Retinal pigment epithelial cell (primary cell): ENCODE data around the gene ZNF587.
"Not testable (repeated sequence)": the region's sequence is repeated elsewhere in the genome, so short reads cannot be mapped to it uniquely, and the experiment has no call there.

Experiments used
- DNase-seq: peaks from one replicate; pipeline ENCODE4 v3.0.0-alpha.2; 2010; ENCODE audit warnings: low read depth
- H3K4me3 ChIP-seq: 2 replicates; pipeline ENCODE4 v1.5.1; 2011; ENCODE audit warnings: mild to moderate bottlenecking, low read length, control low read depth, moderate library complexity
- TF ChIP-seq, protein P1 (sequence below): conservative IDR thresholded peaks from 2 replicates; pipeline ENCODE4 v1.5.1; 2011; ENCODE audit warnings: low read depth, low read length, control low read depth, inconsistent platforms

ZNF587 gene

DNA sequence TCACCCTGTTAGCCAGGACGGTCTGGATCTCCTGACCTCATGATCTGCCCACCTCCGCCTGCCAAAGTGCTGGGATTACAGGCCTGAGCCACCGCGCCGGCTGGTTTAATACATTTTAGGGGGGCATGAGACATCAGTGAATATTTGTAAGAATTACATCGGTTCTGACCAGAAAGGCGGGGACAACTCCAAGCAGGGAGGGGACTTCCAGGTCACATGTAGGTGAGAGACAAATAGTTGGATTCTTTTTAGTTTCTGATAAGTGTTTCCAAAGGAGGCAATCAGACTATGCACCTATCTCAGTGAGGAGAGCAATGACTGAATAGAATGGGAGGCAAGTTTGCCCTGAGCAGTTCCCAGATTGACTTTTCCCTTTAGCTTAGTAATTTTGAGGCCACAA, 31.3 kb upstream of the ZNF587 start:
- TF ChIP-seq, protein P1, sequence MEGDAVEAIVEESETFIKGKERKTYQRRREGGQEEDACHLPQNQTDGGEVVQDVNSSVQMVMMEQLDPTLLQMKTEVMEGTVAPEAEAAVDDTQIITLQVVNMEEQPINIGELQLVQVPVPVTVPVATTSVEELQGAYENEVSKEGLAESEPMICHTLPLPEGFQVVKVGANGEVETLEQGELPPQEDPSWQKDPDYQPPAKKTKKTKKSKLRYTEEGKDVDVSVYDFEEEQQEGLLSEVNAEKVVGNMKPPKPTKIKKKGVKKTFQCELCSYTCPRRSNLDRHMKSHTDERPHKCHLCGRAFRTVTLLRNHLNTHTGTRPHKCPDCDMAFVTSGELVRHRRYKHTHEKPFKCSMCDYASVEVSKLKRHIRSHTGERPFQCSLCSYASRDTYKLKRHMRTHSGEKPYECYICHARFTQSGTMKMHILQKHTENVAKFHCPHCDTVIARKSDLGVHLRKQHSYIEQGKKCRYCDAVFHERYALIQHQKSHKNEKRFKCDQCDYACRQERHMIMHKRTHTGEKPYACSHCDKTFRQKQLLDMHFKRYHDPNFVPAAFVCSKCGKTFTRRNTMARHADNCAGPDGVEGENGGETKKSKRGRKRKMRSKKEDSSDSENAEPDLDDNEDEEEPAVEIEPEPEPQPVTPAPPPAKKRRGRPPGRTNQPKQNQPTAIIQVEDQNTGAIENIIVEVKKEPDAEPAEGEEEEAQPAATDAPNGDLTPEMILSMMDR: no peak
- no peak overlapping the region for H3K4me3 ChIP-seq
- DNase-seq: no peak

DNA sequence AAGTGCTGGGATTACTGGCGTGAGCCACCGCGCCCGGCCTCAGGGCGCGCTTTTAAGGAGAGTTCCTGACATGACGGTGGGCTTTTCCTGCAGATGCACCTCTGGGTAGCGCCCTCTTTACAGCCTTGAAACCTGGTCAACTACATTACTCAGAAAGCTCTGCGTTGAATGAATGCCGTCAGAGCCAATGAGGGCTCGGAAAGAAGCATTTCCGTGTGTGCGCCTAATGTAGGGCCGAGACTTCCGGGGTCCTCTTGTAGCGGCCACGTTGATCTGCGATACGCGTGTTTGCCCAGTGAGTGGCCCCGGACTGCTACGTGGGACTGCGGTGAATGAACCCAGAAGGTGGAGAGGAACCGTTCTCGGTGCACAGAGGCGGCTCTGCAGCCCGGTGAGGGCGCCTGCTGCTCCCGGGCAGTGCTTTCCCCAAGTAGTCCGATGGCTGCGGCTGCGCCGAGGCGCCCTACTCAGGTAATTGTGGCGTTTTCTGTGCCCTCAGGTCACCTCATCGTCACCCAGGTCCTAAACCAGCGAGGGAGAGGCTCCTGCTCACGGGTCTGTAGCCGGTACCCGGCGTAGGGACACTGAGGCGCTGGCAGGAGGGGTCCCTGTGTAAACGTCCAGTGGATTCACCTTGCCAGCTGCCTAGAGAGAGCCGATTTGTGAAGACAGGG, 30.0 kb upstream of the ZNF587 start:
- TF ChIP-seq, protein P1: peak; percentile 32
- peak; percentile 81 for DNase-seq
- H3K4me3 ChIP-seq: peak overlapping the region; percentile 97

DNA sequence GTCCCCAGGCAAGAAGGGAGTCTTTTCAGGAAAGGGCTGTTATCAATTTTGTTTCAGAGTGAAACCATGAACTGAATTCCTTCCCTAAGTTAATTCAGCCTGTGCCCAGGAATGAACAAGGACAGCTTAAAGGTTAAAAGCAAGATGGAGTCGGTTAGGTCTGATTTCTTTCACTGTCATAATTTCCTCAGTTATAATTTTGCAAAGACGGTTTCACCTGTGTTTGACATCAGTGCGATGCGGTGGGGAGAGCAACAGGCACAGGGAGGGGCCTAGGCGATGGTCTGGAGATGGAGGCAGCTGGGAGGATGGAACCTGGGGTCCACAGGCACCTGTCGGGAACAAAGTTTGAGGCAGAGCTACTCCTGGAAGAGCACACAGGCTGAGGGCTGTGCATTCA, 29.1 kb upstream of the ZNF587 start:
- DNase-seq: no peak
- TF ChIP-seq, protein P1: no peak

DNA sequence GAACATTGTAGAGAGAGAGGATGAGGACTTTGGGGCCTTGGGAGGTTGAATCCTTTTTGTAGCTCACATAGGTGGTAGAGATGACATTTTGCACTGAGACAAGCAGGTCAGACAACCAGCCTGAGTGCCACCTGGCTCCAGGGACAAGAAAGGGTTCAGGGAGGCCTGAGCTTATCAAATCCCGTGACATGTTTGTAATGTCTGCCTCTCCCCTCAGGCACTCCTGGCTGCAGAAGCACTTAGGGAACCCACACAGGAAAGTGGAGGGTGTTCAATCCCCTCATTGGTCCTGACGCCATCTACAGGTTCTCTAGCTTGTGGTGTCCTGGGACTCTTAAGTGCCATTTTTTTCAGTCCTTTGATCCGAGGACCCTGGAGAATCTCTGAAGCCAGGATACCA, 28.6 kb upstream of the ZNF587 start:
- DNase-seq, H3K4me3 ChIP-seq: not testable (repeated sequence)

More for the DNA sequence above, 29.1 kb upstream of the ZNF587 start:
- peak overlapping the region; percentile 97 for H3K4me3 ChIP-seq

DNA sequence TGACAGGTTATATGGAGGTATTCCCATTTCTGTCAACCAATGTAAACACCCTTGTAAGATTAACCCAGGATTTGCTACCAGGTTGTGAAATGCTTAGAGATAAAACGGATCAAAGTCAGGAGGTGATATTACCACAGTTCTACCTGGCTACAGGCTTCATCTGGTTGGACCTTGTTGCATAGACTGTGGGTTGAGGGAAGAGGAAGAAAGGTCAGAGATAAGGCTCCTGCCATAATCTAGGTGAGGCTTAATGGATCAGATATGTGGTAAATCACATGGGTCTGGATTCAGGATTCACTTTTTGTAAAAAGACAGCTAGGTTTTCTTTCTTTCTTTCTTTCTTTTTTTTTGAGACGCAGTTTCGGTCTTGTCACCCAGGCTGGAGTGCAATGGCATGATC, 28.2 kb upstream of the ZNF587 start:
- not testable (repeated sequence) for DNase-seq, H3K4me3 ChIP-seq

DNA sequence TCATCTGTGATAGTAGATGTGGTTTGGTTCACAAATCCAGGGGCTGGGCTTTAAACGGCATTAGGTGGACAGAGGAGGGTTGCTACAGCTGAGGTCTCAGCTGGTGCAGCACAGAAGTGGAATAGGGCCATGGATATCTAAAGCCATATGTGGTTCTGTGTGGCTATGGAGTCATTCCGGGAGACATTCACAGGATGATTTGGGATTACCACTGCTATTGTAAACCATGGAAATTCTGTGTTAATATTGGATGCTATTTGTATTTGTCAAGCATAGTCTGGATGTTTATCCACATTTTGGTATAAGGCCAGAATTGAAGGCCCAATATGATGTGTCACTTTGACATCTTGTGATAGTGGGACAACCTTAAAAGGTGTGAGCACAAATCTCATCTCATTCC, 26.5 kb upstream of the ZNF587 start:
- not testable (repeated sequence) for DNase-seq, H3K4me3 ChIP-seq

DNA sequence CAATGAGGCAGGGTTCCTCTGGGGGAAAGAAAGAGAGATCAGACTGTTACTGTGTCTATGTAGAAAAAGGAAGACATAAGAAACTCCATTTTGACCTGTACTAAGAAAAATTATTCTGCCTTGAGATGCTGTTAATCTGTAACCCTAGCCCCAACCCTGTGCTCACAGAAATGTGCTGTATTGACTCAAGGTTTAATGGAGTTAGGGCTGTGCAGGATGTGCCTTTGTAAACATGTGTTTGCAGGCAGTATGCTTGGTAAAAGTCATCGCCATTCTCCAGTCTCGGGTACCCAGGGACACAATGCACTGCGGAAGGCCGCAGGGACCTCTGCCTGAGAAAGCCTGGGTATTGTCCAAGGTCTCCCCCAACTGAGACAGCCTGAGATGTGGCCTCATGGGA, 26.1 kb upstream of the ZNF587 start:
- not testable (repeated sequence) for H3K4me3 ChIP-seq, DNase-seq

DNA sequence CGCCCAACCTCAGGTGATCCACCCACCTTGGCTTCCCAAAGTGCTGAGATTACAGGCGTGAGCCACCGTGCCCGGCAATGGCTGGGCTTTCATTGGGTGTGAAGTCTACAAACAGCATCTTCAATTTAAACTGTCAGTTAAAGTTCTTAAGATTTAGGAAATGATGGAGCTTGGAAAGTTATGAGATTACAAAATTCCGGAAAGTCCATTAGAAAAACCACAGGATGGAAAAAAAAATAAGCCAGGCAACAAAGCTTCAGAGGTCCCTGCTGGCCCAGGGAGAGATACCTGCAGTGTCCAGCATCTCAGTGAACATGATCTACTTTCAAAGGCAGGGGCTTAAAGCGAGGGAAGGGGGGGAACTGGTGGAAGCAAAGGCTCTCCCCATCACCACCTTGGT, 24.1 kb upstream of the ZNF587 start:
- no peak overlapping the region for H3K4me3 ChIP-seq
- DNase-seq: no peak
- TF ChIP-seq, protein P1: no peak

DNA sequence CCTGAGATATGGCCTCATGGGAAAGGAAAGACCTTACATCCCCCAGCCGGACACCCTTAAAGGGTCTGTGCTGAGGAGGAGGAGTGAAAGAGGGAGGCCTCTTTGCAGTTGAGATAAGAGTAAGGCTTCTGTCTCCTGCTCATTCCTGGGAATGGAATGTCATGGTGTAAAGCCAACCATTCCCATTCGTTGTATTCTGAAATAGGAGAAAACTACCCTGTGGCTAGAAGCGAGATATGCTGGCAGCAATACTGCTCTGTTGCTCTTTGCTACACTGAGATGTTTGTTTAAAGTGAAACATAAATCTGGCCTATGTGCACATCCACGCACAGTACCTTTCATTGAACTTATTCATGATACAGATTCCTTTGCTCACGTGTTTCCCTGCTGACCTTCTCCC, 20.3 kb upstream of the ZNF587 start:
- TF ChIP-seq, protein P1: no peak
- H3K4me3 ChIP-seq: no peak overlapping the region
- no peak for DNase-seq
